HG02852 (cell line): ENCODE measurements around the gene MACF1.

Experiments used
- ATAC-seq: cut with Tn5 transposase; IDR thresholded peaks from one replicate; pipeline ENCODE4 v1.9.1; 2021; ENCODE audit warnings: mild to moderate bottlenecking, moderate library complexity; ENCODE audit not compliant: unreplicated experiment

The MACF1 gene

DNA sequence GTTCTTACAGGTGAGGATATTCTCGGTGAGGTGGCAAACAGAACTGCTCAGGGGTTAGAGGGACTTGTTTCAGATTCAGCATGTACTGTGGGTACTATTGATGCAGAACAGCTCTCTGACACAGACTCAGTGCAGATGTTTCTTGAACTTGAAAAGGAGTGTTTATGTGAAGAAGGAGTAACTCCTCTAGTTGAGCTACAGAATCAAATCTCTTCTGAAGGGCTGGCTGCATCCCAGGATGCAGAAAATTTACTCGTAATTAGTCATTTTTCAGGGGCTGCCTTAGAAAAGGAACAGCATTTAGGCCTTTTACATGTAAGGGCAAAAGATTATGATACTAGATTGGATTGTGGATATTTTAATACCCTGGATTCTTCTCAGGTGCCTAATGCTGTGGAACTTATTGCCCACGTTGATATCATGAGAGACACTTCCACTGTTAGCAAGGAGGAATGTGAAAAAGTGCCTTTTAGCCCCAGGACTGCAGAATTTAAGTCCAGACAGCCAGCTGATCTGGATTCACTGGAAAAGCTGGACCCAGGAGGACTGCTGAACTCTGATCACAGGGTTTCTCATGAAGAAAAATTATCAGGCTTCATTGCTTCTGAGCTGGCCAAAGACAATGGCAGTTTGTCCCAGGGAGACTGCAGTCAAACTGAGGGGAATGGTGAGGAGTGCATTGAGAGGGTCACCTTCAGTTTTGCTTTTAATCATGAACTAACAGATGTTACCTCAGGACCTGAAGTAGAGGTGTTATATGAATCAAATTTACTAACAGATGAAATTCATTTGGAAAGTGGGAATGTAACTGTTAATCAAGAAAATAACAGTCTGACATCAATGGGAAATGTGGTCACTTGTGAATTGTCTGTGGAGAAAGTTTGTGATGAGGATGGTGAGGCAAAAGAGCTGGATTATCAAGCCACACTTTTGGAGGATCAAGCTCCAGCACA is 207.3 kb downstream of the MACF1 start:
- ATAC-seq = no peak

DNA sequence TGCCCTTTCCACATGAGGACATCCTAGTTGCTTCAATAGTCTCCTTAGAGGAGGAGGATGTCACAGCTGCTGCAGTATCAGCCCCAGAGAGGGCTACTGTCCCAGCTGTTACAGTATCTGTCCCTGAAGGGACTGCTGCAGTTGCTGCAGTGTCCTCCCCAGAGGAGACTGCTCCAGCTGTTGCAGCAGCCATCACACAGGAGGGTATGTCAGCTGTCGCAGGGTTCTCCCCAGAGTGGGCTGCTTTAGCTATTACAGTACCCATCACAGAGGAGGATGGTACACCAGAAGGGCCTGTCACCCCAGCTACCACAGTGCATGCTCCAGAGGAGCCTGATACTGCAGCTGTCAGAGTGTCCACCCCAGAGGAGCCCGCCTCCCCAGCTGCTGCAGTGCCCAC is 208.4 kb downstream of the MACF1 start:
- no peak for ATAC-seq

DNA sequence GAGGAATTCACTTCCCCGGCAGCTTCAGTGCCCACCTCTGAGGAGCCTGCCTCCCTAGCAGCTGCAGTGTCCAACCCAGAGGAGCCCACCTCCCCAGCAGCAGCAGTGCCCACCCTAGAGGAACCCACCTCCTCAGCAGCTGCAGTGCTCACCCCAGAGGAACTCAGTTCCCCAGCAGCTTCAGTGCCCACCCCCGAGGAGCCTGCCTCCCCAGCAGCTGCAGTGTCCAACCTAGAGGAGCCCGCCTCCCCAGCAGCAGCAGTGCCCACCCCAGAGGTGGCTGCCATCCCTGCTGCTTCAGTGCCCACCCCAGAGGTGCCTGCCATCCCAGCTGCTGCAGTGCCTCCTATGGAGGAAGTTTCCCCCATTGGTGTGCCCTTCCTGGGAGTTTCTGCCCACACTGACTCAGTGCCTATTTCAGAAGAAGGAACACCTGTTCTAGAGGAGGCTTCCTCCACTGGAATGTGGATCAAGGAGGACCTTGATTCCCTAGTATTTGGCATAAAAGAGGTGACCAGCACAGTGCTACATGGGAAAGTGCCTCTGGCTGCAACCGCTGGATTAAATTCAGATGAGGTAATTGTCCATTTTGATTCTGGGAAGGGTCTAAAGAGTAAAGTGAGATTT is 209.5 kb downstream of the MACF1 start:
- ATAC-seq = no peak

DNA sequence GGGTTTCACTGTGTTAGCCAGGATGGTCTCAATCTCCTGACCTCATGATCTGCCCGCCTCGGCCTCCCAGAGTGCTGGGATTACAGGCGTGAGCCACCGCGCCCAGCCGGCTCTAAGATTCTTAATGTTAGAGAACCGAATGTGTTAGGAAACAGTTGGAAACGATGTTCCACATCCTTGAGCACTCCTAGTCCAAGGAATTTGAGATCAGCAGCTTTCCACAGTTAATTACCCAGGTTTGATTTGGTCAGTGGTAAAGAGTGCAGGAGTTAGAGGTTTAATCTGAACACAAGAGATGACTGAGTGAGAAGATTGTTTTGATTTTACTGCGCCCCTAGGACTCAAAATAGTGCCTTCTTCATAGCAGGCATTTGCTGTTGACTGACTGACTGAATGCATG is 211.1 kb downstream of the MACF1 start:
- no peak for ATAC-seq

DNA sequence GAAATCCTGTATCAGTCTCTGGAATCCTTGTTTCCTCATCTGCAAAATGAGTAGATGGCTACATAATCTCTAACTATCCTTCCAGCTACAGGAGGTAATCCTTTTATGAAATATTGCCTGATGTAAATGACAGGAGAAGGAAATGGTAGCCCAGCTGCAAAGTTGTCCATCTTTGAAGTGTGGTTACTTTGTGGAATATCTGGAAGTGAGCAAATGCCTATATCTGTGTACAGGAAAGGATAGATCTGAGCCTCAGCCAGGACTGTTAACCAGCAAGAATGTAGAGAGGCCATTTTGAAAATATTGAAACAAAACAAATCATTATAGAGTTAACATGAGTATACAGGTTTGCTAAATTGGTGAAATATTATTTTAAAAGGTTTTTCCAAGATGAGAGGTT is 212.1 kb downstream of the MACF1 start:
- no peak for ATAC-seq

DNA sequence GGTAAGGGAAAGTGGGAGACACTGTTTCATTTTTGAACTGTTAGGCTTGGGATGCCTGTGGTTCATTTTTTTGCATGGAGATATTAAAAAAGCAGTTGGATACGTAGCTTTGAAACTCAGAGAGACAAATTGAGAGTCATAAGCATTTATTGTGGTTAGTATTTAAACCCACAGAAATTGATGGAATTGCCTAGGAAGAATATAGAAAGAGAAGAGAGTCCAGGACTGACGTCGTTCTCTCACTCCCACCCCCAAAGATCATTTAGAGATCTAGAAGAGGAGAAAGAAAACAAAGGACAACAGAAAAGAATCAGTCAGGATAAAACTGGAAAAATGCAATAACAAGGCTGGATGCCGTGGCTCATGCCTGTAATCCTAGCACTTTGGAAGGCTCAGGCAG is 213.7 kb downstream of the MACF1 start:
- no peak for ATAC-seq

DNA sequence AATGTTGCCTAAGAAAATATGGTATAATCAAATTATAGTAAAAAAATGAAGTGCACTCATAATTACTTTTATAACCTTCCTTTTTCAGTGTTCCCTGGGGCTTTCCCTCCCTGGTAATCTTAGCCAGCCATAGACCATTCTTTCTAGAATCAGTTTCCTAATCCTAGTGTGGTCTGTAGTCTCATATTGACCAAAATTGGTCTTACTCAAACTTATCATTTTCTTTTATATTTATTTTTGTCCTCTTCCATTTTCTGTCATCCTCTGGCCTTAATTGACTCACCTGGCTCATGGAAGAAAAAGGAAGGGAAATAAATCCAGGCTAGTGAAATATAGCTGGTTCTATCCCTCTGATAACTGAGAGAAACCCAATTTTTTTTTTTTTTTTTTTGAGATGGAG is 216.0 kb downstream of the MACF1 start:
- no peak for ATAC-seq

DNA sequence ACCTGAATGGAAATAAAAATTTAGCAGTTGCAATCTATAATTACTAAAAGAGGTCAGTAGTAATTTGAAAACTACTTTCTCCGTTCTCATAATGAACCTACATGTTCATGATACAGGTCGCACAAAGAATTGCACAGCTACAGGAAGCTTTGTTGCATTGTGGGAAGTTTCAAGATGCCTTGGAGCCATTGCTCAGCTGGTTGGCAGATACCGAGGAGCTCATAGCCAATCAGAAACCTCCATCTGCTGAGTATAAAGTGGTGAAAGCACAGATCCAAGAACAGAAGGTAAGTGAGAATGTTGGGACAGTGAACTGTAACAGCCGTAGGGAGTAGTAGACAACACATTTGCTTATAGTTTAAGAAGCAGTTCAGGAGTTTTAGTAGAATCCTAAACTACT is 218.1 kb downstream of the MACF1 start:
- ATAC-seq = no peak

DNA sequence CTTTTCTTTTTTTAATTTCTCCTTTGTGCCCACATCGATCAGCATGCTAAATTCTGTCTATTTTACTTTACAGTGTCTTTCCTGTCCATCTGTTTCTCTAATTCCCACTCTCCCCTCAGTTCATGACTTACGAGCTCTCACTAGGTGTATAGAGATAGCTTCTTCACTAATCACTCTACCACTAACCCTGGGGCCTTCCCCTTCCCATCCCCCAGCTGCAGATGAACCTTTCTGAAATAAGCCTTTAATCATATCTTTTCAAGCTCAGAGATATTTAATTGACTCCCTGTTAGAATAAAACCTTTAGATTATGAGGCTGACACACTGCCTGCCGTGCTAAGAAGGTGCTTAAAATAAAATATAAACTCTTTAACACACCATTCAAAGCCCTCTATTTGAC is 220.7 kb downstream of the MACF1 start:
- no peak for ATAC-seq

DNA sequence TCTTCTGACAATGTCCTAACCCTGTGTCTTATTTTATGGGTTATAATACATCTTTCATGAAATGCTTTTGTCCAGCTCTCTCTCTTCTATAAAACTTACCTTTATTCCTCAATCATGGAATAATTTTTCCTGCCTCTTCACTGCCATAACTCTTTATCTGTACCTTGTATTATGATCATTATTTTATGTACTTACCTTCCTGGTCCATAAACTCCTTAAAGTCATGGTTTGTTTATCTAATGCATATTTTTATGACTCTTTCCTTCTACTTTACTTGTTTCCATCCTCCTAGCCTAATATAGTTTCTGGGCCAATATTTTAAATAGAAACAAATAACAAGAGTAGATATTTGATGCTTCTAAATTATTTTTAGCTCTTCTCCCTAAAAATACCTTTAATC is 221.1 kb downstream of the MACF1 start:
- no peak for ATAC-seq

DNA sequence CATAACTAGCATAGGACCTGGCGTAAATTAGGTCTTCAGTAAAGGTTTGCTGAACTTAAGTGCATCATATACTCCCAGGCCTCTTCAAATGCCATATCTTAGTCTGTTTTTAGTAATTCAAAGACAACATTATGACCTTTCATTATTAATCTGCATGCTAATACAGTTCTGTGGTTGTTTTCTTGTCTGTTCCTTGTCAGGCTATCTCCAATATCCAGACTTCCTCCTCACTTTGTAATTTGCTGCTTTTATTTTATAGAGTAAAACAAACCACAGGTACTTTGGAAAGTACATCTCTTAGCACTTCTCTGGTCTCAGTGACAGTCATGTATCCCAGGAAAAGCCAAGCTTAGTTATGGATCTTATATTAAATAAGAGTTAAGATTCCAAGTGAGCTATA is 221.9 kb downstream of the MACF1 start:
- no peak for ATAC-seq

DNA sequence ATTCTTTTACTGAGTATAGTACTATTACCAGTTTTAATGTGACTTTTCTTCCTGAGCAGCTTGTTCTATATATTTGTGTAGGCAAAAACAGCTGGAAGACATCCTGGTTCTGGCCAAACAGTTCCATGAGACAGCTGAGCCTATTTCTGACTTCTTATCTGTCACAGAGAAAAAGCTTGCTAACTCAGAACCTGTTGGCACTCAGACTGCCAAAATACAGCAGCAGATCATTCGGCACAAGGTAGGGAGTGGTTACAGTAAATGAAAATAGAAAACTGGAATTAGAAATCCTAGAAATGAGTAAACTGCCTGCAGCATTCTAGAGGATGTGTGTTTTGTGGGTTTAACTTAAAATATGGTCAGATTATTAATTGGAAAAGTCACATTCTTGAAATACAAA is 222.9 kb downstream of the MACF1 start:
- ATAC-seq = no peak

DNA sequence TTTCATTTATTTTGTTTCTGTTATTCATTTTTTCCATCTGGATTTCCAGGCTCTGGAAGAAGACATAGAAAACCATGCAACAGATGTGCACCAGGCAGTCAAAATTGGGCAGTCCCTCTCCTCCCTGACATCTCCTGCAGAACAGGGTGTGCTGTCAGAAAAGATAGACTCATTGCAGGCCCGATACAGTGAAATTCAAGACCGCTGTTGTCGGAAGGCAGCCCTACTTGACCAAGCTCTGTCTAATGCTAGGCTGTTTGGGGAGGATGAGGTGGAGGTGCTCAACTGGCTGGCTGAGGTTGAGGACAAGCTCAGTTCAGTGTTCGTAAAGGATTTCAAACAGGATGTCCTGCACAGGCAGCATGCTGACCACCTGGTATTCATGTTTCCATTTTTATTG is 223.4 kb downstream of the MACF1 start:
- no peak for ATAC-seq

DNA sequence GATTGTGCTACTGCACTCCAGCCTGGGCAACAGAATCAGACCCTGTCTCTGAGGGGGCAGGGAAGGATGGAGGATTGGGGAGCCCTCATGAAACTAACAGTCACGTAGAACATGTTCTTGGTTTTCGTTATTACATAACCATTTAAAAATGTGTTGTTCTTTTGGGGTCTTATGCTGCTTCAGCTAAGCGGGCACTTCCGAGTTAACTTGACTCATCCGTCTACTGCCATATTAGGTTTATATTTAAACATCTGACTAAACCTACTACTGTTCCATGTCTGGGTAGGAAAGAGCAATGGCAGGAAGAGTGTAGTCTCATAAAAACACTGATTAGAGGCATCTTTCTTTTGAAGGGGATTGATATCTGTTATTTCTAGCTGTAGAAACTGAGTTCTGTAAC is 227.4 kb downstream of the MACF1 start:
- no peak for ATAC-seq

DNA sequence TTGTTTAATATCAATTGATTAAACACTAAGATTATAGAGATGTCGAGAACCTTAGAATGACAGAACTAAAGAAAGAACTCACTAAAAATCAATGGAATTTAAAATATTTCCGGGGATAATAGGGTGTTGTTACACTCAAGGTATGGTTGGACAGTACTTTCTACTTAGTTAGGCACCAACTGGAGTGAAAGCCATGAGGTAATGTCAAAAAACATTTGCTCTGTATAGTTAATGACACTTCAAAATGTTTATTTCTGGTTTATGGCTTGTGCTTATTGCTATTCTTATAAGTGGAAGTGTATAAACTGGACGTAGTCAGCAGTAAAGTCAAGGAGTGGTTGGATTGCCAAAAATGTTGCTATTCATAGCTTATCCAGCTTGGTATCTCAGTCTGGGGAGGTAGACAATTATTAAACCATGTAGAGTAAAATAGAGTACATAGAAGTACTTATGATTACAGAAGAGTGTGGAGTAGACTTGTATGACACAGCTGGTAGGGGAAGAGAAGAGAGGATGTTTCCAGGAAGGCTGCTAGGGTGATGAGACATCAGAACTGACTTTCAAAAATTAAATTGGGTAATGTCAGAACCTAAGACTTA is 230.4 kb downstream of the MACF1 start:
- ATAC-seq = no peak

DNA sequence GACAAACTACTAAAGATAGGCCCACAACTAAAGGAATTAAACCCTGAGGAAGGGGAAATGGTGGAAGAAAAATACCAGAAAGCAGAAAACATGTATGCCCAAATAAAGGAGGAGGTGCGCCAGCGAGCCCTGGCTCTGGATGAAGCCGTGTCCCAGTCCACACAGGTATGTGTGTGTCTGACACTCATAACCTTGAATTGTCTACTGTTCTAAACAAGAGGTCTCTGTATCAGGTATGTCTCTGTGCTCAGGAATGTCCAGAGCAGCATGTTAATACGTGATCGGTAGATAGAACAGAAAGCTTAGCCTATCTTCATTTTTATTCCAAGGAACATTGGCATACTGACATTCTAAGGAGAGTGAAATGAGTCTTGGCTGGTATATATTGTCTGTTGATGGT is 231.1 kb downstream of the MACF1 start:
- ATAC-seq = no peak

DNA sequence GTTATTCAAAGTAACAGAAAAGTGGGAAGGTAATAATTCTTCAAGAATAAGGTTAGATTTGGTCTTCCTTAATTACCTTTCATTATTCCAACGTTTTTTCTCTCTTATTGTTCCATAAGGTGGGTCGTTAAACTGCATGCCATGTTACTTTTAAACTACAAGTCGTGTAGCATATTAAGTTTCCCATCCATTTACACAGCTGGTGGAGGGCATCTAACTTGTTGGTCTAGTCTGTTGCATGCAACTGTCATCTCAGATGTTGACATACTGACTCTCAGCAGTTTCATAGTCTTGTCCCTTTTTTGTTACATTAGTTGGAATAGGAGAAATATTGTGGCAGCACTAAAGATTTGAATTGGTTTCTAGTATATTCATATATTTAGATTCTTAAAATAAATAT is 232.3 kb downstream of the MACF1 start:
- no peak for ATAC-seq

DNA sequence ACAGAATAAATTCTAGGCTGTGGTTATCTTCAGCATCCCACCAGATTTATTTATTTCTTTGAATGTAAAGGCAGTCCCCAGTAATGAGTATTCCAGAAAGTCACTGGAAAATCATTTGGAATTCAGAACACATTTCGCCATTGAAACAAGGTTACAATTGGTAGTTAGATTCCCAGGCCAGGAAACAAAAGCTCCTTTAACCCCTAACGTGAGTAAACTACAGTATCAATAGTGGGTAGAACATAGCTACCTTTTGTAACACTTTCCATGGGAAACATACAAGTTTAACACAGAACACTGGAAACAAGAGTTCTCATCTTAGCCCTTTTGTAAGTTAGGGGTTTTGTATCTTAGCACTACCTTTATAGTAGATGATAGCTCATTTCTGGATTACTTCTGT is 233.5 kb downstream of the MACF1 start:
- no peak for ATAC-seq

DNA sequence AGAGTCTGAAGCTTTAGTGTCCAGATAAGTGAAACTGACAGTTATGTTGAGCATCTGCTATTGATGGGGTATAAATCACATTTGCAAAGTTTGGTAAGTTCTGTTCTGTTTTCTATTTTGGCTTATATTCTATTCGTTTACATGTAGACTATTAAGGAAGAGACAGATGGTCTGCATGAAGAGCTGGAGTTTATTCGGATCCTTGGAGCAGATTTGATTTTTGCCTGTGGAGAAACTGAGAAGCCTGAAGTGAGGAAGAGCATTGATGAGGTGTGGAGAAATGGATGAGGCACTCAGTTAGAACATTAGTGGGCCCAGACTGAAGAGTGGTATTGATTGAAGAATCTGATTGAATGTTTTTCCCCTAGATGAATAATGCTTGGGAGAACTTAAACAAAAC is 236.4 kb downstream of the MACF1 start:
- no peak for ATAC-seq

DNA sequence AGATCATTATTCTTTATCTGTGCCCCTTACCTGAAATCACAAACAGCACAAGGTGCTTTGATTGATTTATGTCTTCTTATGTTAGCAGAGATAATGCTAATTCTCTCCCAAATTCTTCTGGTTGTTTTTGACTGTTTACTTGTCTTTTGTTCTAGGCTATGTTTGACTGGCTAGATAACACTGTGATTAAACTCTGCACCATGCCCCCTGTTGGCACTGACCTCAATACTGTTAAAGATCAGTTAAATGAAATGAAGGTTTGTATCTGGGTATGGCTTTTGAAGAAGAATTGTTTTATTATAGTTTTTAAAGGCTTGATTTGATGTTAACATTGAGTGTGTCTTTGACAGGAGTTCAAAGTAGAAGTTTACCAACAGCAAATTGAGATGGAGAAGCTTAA is 237.3 kb downstream of the MACF1 start:
- no peak for ATAC-seq

DNA sequence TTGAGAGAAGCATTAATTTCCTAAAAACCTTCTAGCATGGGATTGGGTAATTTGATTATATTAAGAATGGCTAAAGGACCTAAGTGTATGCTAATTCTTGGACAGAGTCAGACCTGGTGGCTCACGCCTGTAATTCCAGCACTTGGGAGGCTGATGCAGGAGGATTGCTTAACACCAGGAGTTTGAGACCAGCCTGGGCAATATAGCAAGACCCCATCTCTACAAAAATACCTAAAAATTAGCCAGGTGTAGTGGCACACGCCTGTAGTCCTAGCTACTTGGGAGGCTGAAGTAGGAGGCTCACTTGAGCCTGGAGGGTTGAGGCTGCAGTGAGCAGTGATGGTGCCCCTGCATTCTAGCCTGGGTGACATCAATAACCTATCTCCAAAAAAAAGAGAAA is 241.1 kb downstream of the MACF1 start:
- ATAC-seq = no peak

DNA sequence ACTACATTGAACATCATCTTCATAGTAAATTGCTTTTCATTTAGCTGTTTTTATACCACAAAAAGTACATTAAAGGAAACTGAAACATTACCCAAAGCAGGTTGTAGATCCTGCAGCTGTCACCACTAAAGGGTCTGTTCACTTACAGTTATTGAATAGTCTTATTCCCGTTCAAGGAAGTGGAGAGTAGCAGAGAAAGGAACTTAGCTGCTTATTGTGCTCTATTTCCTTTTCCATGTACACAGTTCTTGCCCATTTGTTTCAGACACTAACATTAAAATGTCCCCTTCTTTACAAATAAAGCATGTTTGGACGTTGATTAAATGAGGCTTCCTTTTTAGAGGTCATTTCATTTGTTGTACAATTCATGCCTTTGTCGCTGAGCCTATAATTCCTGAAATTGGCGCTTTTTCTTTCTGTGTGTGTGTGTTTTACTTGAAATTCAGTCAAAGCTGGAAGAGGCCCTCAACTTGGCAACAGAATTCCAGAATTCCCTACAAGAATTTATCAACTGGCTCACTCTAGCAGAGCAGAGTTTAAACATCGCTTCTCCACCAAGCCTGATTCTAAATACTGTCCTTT is 242.6 kb downstream of the MACF1 start:
- ATAC-seq = no peak
